Measurements from ENCODE around the gene ZNF333. TPM values are rescaled to one million over a fixed set of nuclear protein-coding genes. Genes with fewer than 3 reads are reported as not detected.
A peak's percentile ranks its signal among the peaks of the same experiment; 100 is the strongest.

ZNF333 gene
- total RNA-seq, 1 donor from 2014 or later = 23.0 TPM

DNA sequence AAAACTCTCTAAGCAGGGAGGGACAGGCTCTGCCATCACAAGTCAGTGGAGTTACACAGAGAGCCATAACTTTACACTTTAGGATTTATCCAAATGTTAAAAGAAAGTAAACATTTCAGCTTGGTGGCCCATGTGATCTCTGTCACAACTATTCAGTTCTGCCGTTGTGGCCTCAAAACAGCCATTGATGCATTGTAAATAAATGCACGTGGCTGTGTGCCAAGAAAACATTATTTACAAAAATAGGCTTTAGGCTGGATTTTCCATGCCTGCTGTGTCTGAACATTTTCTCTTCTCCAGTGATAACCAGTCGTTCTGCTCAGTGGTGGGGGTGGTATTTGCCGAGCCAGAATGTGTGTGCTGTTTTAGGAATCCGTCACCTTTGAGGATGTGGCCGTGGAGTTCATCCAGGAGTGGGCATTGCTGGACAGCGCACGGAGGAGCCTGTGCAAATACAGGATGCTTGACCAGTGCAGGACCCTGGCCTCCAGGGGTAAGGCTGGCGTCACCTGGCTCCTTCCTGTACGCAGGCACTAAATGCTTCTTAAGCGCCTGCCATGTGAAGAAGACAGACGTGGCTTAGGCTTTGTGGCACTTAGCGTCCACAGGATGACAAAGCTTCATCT is 4.9 kb downstream of the ZNF333 start:
- no peaks in the 10 kb centered on the region for H3K9me3 Mint-ChIP-seq (ENCODE audit: unreplicated experiment)
- H3K4me1 Mint-ChIP-seq (ENCODE audit: unreplicated experiment) = peaks cover 15% of the 10 kb centered on the region
- no peaks in the 10 kb centered on the region for H3K27me3 Mint-ChIP-seq (ENCODE audit: unreplicated experiment)
- H3K36me3 Mint-ChIP-seq (ENCODE audit: unreplicated experiment) = peaks cover 29% of the 10 kb centered on the region
- H3K27ac Mint-ChIP-seq (ENCODE audit: unreplicated experiment) = no peak overlapping the region
- H3K4me3 Mint-ChIP-seq (ENCODE audit: unreplicated experiment) = no peak overlapping the region
- no peak for DNase-seq (ENCODE audit: extremely low spot score, unreplicated experiment)
- TF ChIP-seq, protein P1, sequence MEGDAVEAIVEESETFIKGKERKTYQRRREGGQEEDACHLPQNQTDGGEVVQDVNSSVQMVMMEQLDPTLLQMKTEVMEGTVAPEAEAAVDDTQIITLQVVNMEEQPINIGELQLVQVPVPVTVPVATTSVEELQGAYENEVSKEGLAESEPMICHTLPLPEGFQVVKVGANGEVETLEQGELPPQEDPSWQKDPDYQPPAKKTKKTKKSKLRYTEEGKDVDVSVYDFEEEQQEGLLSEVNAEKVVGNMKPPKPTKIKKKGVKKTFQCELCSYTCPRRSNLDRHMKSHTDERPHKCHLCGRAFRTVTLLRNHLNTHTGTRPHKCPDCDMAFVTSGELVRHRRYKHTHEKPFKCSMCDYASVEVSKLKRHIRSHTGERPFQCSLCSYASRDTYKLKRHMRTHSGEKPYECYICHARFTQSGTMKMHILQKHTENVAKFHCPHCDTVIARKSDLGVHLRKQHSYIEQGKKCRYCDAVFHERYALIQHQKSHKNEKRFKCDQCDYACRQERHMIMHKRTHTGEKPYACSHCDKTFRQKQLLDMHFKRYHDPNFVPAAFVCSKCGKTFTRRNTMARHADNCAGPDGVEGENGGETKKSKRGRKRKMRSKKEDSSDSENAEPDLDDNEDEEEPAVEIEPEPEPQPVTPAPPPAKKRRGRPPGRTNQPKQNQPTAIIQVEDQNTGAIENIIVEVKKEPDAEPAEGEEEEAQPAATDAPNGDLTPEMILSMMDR (IDR thresholded peaks at IDR 0.05) = no peak

DNA sequence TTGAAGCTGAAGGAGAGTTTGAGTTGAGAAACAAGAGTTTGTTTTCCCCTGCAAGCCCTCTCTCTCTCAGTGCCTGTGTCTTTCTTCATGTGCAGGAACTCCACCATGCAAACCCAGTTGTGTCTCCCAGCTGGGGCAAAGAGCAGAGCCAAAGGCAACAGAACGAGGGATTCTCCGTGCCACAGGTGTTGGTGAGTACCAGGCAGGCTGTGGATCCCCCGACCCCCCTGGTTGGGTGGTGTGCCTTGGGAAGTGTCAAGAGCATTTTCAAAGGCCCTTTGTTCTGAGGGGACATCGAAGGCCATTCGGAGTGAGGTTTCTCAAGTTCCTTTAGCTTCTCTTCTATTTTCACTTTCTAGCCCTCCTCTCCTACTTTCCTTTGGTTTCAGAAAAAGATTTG is 5.6 kb downstream of the ZNF333 start:
- TF ChIP-seq, protein P1 (IDR thresholded peaks at IDR 0.05) = no peak
- peaks cover 17% of the 10 kb centered on the region for H3K4me1 Mint-ChIP-seq (ENCODE audit: unreplicated experiment)
- no peak for DNase-seq (ENCODE audit: extremely low spot score, unreplicated experiment)
- no peaks in the 10 kb centered on the region for H3K27me3 Mint-ChIP-seq (ENCODE audit: unreplicated experiment)
- H3K4me3 Mint-ChIP-seq (ENCODE audit: unreplicated experiment) = no peak overlapping the region
- peaks cover 36% of the 10 kb centered on the region for H3K36me3 Mint-ChIP-seq (ENCODE audit: unreplicated experiment)
- no peak overlapping the region for H3K27ac Mint-ChIP-seq (ENCODE audit: unreplicated experiment)
- H3K9me3 Mint-ChIP-seq (ENCODE audit: unreplicated experiment) = no peaks in the 10 kb centered on the region

DNA sequence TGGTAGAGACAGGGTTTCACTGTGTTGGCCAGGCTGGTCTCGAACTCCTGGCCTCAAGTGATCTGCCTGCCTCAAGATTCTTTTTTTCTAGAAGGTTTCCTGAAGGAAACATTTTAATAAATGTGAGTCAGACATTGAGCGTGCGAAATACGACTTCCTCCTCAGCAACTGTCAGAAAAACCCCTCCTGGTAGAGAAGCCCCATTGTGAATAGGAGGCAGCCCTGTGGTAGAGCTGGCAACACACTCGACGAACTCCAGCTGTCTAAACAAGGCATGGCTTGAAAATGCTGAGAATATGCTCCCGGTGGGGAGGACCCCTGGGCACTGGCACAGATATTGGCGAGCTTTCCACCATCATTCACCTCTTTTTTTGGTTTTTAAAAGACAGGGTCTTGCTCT is 9.8 kb downstream of the ZNF333 start:
- peaks cover 4% of the 10 kb centered on the region for H3K4me1 Mint-ChIP-seq (ENCODE audit: unreplicated experiment)
- peak overlapping the region; percentile 63 for H3K27ac Mint-ChIP-seq (ENCODE audit: unreplicated experiment)
- H3K27me3 Mint-ChIP-seq (ENCODE audit: unreplicated experiment) = no peaks in the 10 kb centered on the region
- H3K9me3 Mint-ChIP-seq (ENCODE audit: unreplicated experiment) = no peaks in the 10 kb centered on the region
- H3K4me3 Mint-ChIP-seq (ENCODE audit: unreplicated experiment) = no peak overlapping the region
- no peak for DNase-seq (ENCODE audit: extremely low spot score, unreplicated experiment)
- H3K36me3 Mint-ChIP-seq (ENCODE audit: unreplicated experiment) = peaks cover 70% of the 10 kb centered on the region
- TF ChIP-seq, protein P1 (IDR thresholded peaks at IDR 0.05) = no peak

DNA sequence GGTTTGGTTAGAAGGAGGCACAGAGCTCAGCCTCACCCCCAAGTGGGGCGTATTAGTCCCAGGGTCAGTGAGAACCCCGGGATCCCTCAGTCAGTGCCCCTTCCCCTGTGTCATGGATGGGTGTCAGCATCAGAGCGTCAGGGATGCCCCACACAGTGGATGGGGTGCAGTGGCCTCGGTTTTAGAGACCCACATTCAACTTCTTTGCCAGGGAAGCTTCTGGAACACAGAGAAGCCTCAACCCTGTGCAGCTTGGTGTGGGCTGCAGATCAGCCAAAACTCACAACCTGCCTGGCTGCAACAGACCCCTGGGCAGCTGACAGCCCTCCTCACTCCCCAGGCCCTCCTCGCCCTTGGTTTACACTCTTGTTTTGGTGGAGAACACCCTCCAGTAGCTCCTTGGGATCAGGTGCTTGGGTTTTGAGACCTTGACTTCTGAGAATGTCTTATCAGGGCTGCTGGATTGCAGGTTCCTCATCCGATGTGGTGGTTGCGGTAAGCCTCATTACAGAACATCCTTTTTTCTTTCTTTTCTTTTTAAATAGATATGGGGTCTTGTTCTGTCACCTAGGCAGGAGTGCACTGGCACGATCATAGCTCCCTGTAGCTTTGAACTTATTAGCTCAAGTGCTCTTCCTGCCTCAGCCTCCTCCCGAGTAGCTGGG is 11.0 kb downstream of the ZNF333 start:
- TF ChIP-seq, protein P1 (IDR thresholded peaks at IDR 0.05) = no peak
- Mint-ChIP-seq H3K27ac (ENCODE audit: unreplicated experiment) (no peak overlapping the region), H3K27me3 (ENCODE audit: unreplicated experiment) (no peaks in the 10 kb centered on the region), H3K36me3 (ENCODE audit: unreplicated experiment) (peaks cover 67% of the 10 kb centered on the region), H3K9me3 (ENCODE audit: unreplicated experiment) (no peaks in the 10 kb centered on the region), H3K4me1 (ENCODE audit: unreplicated experiment) (peaks cover 4% of the 10 kb centered on the region), H3K4me3 (ENCODE audit: unreplicated experiment) (no peak overlapping the region)
- no peak for DNase-seq (ENCODE audit: extremely low spot score, unreplicated experiment)

DNA sequence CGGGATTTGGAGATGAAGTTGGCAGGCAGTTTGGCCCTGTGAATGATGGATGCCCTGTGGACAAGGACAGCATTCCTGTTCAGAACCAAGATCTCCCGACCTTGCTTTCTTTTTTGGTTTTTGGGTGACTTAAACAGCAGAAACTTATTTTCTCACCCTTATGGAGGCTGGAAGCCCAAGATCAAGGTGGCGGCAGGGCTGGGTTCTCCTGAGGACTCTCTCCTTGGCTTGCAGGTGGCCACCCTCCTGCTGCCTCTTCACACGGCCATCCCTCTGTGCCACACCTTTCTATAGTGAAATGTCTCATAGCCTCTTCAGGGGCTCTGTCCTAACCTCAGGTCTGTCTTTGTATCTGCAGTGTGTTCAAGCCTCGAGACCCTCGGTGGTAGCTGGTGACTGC is 14.0 kb downstream of the ZNF333 start:
- peaks cover 4% of the 10 kb centered on the region for H3K4me1 Mint-ChIP-seq (ENCODE audit: unreplicated experiment)
- TF ChIP-seq, protein P1 (IDR thresholded peaks at IDR 0.05) = no peak
- H3K9me3 Mint-ChIP-seq (ENCODE audit: unreplicated experiment) = peaks cover 2% of the 10 kb centered on the region
- peaks cover 79% of the 10 kb centered on the region for H3K36me3 Mint-ChIP-seq (ENCODE audit: unreplicated experiment)
- H3K4me3 Mint-ChIP-seq (ENCODE audit: unreplicated experiment) = no peak overlapping the region
- no peak overlapping the region for H3K27ac Mint-ChIP-seq (ENCODE audit: unreplicated experiment)
- no peaks in the 10 kb centered on the region for H3K27me3 Mint-ChIP-seq (ENCODE audit: unreplicated experiment)
- DNase-seq (ENCODE audit: extremely low spot score, unreplicated experiment) = no peak

All from osteocyte (in vitro differentiated cells).